Measurements from ENCODE around the gene TNFSF9.
"Not testable (repeated sequence)": the region's sequence is repeated elsewhere in the genome, so short reads cannot be mapped to it uniquely, and the experiment has no call there.

The TNFSF9 gene

DNA sequence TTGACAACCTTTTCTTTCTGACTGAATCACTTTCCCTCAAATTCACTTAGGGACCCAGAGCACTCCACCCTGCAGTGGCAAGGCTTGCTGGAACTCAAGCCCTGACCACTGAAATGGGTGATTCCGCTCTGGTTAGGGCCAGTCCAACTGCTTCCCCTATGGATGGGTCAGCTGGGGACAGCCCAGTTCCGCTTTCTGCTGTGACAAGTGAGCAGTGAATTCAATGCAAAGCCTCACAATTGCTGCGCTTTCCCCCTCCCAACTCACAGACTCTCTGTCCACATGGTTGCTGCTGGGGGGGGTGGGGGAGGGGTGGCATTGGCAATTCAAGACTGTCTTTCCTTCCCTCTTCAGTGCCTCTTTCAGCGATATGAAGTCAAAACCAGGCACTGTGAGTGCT is 41.4 kb downstream of the TNFSF9 start:
- no peak for DNase-seq (ENCODE audit: low read depth in 2 of 2)

DNA sequence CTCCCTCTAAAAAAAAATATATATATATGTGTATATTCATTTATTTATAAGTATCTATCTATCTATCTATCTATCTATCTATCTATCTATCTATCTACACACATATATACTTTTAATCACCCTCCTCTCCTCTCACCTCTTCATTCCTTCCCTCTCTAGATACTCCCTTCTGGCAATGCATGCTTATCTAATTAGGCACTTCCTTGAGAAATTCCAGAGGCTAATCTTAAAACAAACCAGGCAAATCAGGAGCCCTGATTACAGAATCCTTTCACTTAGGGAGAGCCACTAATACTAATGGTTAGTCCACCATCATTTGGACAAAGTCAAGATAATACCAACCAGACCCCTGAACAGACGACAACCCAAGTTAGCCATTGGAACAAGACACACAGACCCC is 42.5 kb downstream of the TNFSF9 start:
- no peak for DNase-seq (ENCODE audit: low read depth in 2 of 2)

DNA sequence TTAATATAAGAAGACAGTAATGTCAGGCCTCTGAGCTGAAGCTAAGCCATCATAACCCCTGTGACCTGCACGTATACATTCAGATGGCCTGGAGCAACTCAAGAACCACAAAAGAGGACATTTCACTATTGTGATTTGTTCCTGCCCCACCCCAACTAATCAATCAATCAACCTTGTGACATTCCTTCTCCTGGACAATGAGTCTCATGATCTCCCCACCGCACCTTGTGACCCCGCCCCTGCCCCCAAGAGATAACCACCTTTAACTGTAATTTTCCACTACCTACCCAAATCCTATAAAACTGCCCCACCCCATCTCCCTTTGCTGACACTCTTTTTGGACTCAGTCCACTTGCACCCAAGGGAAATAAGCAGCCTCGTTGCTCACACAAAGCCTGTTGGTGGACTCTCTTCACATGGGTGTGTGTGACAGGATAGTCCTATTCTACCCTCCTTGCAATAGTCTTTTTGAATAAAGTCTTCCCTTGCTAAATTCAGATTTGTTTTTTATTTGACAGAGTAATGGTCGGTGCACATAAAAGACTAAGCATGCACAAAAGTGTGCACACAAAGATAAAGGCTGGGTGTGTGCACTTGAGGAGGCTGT is 46.1 kb downstream of the TNFSF9 start:
- no peak for DNase-seq (ENCODE audit: low read depth in 2 of 2)

DNA sequence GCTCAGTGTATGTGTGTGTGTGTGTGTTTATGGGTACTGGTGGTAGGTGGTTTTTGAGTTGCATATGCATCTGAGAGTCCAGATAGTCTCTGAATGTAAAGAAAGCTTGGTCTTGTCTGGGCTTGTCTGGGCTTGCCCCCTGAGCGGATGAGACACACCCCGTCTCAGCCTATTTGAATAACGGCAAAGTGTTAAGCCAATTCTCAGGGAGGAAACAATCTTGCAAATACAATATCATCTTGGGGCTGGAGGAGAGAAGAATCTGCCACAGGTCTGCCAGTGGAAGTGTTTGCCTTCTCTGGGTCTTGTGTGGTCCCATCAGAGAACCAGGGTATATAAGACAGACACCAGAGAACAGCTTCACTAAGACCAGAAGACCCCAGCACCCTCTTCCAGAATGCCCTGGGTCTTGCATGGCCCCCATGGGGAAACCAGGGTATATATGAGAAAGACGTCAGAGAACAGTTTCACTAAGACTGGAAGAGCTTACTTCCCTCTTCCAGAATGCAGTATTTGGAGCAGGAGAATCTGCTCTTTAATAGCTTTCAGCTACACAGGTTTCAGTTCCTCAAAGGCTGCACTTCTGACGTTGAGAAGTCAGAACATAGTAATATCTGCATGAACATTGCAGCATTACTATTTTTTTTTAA is 46.8 kb downstream of the TNFSF9 start:
- no peak for DNase-seq (ENCODE audit: low read depth in 2 of 2)

DNA sequence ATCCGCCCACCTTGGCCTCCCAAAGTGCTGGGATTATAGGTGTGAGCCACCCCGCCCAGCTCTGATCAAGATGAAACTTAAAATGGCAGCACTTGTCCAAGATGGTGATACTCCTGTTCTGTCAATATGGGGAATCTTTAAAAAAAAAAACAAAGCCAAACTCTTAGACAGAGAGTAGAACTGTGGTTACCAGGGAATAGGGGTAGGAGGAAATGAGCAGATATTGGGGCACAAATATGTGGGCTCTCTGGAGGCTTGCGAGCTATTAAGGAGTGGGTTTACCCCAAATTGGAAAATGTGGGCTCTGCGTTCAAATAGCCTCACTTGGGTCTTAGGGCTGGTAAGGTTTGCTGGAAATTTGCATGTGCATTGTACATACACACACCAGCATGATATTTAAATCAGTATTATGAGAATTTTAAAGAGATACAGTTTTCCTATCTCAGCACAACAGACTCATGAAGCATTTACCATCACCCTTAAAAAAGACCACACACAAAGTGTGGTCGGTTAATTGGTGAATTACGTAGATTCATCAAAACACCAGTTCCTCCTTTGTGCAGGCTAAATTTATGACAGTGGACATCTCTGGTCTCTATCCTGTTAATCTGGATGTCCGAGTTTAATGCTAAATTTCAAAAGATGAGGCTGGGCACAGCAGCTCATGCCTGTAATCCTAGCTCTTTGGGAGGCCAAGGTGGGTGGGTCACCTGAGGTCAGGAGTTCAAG is 48.8 kb downstream of the TNFSF9 start:
- no peak for DNase-seq (ENCODE audit: low read depth in 2 of 2)

DNA sequence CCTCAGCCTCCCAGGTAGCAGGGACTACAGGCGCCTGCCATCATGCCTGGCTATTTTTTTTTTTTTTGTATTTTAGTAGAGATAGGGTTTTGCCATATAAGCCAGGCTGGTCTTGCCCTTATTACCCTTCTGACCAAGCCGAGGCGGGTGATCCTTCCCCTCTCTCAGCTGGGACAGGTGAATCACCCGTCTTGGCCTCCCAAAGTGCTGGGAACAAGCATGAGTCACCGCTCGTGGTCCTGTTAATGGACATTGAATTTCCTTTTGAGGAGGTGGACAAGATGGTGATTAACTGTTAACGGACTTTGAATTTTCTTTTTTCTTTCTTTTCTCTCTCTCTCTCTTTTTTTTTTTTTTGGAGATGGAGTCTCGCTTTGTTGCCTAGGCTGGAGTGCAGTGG is 49.5 kb downstream of the TNFSF9 start:
- DNase-seq (ENCODE audit: low read depth in 2 of 2), result no peak

DNA sequence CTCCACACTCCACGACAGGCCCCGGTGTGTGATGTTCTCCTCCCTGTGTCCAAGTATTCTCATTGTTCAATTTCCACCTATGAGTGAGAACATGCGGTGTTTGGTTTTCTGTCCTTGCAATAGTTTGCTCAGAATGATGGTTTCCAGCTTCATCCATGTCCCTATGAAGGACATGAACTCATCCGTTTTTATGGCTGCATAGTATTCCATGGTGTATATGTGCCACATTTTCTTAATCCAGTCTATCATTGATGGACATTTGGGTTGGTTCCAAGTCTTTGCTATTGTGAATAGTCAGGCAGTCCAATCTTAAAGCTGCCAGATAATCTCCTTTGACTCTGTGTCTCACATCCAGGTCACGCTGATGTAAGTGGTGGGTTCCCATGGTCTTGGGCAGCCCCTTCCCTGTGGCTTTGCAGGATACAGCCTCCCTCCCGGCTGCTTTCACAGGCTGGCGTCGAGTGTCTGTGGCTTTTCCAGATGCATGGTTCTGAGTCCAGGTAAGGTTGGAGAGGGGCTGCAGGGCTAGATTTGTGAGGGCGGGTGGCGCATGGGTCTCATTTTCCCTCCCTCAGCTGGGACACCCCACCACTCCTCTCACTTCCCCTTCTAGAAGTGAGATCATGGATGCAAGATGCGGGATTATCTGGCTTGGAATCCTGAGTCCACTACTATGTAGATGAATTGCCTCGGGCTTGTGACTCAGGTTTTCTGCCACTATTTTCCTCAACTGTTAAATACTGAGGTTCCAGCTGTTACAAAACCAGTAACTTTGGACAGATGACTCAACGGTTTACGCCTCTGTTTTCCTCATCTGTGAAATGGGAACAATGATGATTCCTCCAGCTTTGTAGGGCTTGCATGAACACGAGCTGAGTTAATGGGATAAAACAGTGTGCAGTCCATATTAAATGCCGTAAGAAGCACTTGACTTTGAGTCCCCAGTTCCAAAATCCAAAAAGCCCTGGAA is 52.0 kb downstream of the TNFSF9 start:
- not testable (repeated sequence) for DNase-seq (ENCODE audit: low read depth in 2 of 2)
